ENCODE results near the gene RAP1A.
A peak's percentile ranks its signal among the peaks of the same experiment; 100 is the strongest.

RAP1A gene

GRCh38 chr1:111619635-111620440, at the start of gene RAP1A:
Gene RAP1A, plus strand, starts transcription at chr1:111619789. Its CDS starts 71,572 bp downstream, at chr1:111691361.
- no peak for DNase-seq (ENCODE audit: low read depth, low spot score)
- POLR2A ChIA-PET = interaction anchor here (1.0 to 1.3 kb wide), 2 partner anchors 9 to 27 kb away, joined by 3 to 5 read pairs; no protein-coding TSS in a partner anchor
- no peak for TF ChIP-seq CTCF (IDR thresholded peaks at IDR 0.05; ENCODE audit: insufficient read depth, low read length, missing control alignments)
- CTCF ChIA-PET = interaction anchor here (1.1 to 2.3 kb wide), 4 partner anchors 9 to 112 kb away, joined by 3 to 13 read pairs (median 5); no protein-coding TSS in a partner anchor
- peak within 1 kb of the TSS; percentile 87 for H3K4me3 ChIP-seq (ENCODE audit: low read depth, low read length)

GRCh38 chr1:111569913-111570312, 49.7 kb upstream of the RAP1A start:
- ChIA-PET CTCF (interaction anchor here (1.8 kb wide), 1 partner anchor 17 kb away, joined by 3 read pairs; no protein-coding TSS in a partner anchor), POLR2A (no interaction called here)
- no peak overlapping the region for H3K4me3 ChIP-seq (ENCODE audit: low read depth, low read length)
- no peak for TF ChIP-seq CTCF (IDR thresholded peaks at IDR 0.05; ENCODE audit: insufficient read depth, low read length, missing control alignments)
- DNase-seq (ENCODE audit: low read depth, low spot score) = no peak

- CTCF ChIA-PET = interaction anchor here (1.2 to 1.7 kb wide), 6 partner anchors 15 to 54 kb away, joined by 3 to 7 read pairs (median 3); no protein-coding TSS in a partner anchor
- DNase-seq (ENCODE audit: low read depth, low spot score) = no peak
- POLR2A ChIA-PET = interaction anchor here (1.3 kb wide), 1 partner anchor 63 kb away, joined by 4 read pairs; no protein-coding TSS in a partner anchor
- no peak for TF ChIP-seq CTCF (IDR thresholded peaks at IDR 0.05; ENCODE audit: insufficient read depth, low read length, missing control alignments)
- no peak overlapping the region for H3K4me3 ChIP-seq (ENCODE audit: low read depth, low read length)
These were observed 48.8 kb upstream of the RAP1A start for GRCh38 chr1:111570781-111571181.

DNA sequence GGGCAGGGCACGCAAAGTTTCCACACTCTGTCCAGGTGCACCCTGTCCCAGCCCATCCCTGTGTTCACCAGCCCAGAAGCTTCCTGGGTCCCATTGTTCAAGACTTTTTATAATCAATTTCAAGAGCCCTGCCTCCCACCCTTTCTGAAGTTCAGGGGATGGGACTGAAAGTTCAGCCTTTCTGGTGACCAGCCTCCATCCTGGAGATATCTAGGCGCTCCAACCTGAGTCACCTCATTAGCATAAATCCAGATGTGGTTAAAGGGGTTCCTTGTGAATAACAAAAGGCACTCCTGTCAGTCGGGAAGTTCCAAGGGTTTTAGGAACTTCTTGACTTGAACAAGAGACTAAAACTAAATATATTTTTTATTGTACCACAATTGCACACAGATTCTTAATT, 48.4 kb upstream of the RAP1A start:
- CTCF ChIA-PET = interaction anchor here (0.8 to 1.7 kb wide), 9 partner anchors 8 to 87 kb away, joined by 3 to 7 read pairs (median 3); no protein-coding TSS in a partner anchor

GRCh38 chr1:111571987-111572386, 47.6 kb upstream of the RAP1A start:
- POLR2A ChIA-PET = interaction anchor here (1.3 kb wide), 1 partner anchor 64 kb away, joined by 4 read pairs; no protein-coding TSS in a partner anchor
- CTCF ChIA-PET = interaction anchor here (0.8 to 1.7 kb wide), 9 partner anchors 9 to 86 kb away, joined by 3 to 7 read pairs (median 4); no protein-coding TSS in a partner anchor
- peak; percentile 56 for DNase-seq (ENCODE audit: low read depth, low spot score)
- no peak for TF ChIP-seq CTCF (IDR thresholded peaks at IDR 0.05; ENCODE audit: insufficient read depth, low read length, missing control alignments)
- no peak overlapping the region for H3K4me3 ChIP-seq (ENCODE audit: low read depth, low read length)

More for the DNA sequence above, 48.4 kb upstream of the RAP1A start:
- TF ChIP-seq CTCF (IDR thresholded peaks at IDR 0.05; ENCODE audit: insufficient read depth, low read length, missing control alignments) = no peak
- no peak for DNase-seq (ENCODE audit: low read depth, low spot score)
- POLR2A ChIA-PET = interaction anchor here (1.3 kb wide), 1 partner anchor 63 kb away, joined by 4 read pairs; no protein-coding TSS in a partner anchor
- no peak overlapping the region for H3K4me3 ChIP-seq (ENCODE audit: low read depth, low read length)

DNA sequence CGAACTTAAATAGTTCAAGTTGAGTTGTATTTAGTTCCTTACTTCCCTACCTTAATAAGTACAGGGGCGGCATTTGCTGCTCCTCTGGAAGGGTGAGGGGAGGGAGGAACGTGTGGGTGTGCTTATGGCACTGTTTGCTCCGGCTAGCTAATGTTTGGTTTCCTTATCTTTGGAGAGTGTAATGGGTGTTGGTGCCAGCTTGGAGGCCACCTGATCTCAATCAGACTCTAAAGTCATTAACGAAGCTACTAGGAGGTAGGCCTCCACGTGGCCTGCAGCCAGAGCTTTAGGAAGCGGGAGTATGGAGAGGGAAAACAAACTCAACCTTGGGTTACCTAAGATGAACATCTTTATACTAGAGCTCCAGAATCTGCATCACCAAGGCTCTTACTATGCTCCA, 43.0 kb upstream of the RAP1A start:
- H3K4me3 ChIP-seq (ENCODE audit: low read depth, low read length) = no peak overlapping the region
- TF ChIP-seq CTCF (IDR thresholded peaks at IDR 0.05; ENCODE audit: insufficient read depth, low read length, missing control alignments) = no peak
- POLR2A ChIA-PET = no interaction called here
- DNase-seq (ENCODE audit: low read depth, low spot score) = no peak
- CTCF ChIA-PET = no interaction called here
